K562 (cell line): ENCODE data around the gene FAM53A. TPM values are rescaled to one million over a fixed set of nuclear protein-coding genes. Genes with fewer than 3 reads are reported as not detected.

Source experiments
- ATAC-seq: fragments of 200-7000 bp; cut with Tn5 transposase; 3 replicates; pipeline ENCODE4 v1.9.1; 2020; ENCODE audit warnings: moderate library complexity
- BruUV-seq: library from RNA; stranded (reverse); fragments of 400-500 nt; replicated peaks from 2 replicates; lab custom pipeline; 2021; lab: Mats Ljungman, UMichigan
- CTCF ChIA-PET: fragments of 300-600 bp; formaldehyde crosslinking; extraction: SDS; loops from one replicate; lab custom pipeline; 2021; ENCODE audit warnings: low intra/inter-chr PET ratio; lab: Yijun Ruan, JAX
- POLR2A ChIA-PET: fragments of 300-600, 350-650 bp; sonication (Branson Sonifier 250); formaldehyde crosslinking; extraction: SDS; loops from one replicate; lab custom pipeline; 2021; ENCODE audit warnings: antibody characterized with exemption, inconsistent platforms; lab: Yijun Ruan, JAX
- DNase-seq, 4 experiments: peaks; one replicate each; pipeline versions ENCODE4 v3.0.0 to v3.0.0-alpha.2; 2011 to 2018; ENCODE audit warnings: low spot score in 3 of 4, mixed read lengths in 3 of 4; ENCODE audit errors: extremely low read depth in 1 of 4
- FAIRE-seq: peaks from 2 replicates; lab custom pipeline; 2011; peaks lifted over from hg19 to GRCh38; lab: Jason Lieb, UNC
- H2AFZ ChIP-seq: 2 replicates; pipeline ENCODE4 v1.6.0; 2011; ENCODE audit warnings: low read depth, low read length, control low read depth, inconsistent platforms
- H3K27ac ChIP-seq: fragments of 200-600 bp; 3 replicates; pipeline ENCODE4 v1.8.0; 2011; ENCODE audit warnings: low read depth, mild to moderate bottlenecking, control low read depth, inconsistent platforms, low read length, moderate library complexity, mixed read lengths; ENCODE audit errors: extremely low read depth
- H3K27me3 ChIP-seq, 2 experiments: fragments of 300-600 bp in 1 of 2; 2 replicates in 1 of 2; 3 replicates in 1 of 2; pipeline versions ENCODE4 v1.6.0 to v1.8.0; 2011; ENCODE audit warnings: inconsistent platforms in 2 of 2, low read length in 2 of 2, mild to moderate bottlenecking in 1 of 2, mixed read lengths in 1 of 2, moderate library complexity in 1 of 2; ENCODE audit not compliant: control insufficient read depth in 2 of 2, insufficient read depth in 2 of 2
- H3K36me3 ChIP-seq: fragments of 300-600 bp; 3 replicates; pipeline ENCODE4 v1.8.0; 2011; ENCODE audit warnings: mild to moderate bottlenecking, low read length, inconsistent platforms; ENCODE audit not compliant: control insufficient read depth, insufficient read depth
- H3K4me1 ChIP-seq, 2 experiments: fragments of 200-600 bp in 1 of 2; replicated peaks in 1 of 2; 2 replicates in 1 of 2; 3 replicates in 1 of 2; pipeline versions ENCODE4 v1.5.1 to v1.8.0; 2011; ENCODE audit warnings: inconsistent platforms in 2 of 2, low read length in 2 of 2, mild to moderate bottlenecking in 1 of 2, mixed read lengths in 1 of 2, moderate library complexity in 1 of 2; ENCODE audit not compliant: control insufficient read depth in 2 of 2, insufficient read depth in 2 of 2
- H3K4me2 ChIP-seq: 2 replicates; pipeline ENCODE4 v1.6.1; 2011; ENCODE audit warnings: low read length, control low read depth, inconsistent platforms, mixed read lengths; ENCODE audit not compliant: insufficient read depth
- H3K4me3 ChIP-seq: fragments of 200-600 bp; sonication (generic), shearing (Covaris generic); 2 replicates; pipeline ENCODE4 v1.5.1; 2016; ENCODE audit warnings: control low read depth, inconsistent platforms
- H3K79me2 ChIP-seq: fragments of 200-600 bp; 3 replicates; pipeline ENCODE4 v1.8.0; 2011; ENCODE audit warnings: low read length, inconsistent platforms; ENCODE audit not compliant: control insufficient read depth, insufficient read depth
- H3K9ac ChIP-seq, 2 experiments: 2 replicates each; pipeline versions ENCODE4 v1.6.0 to v1.6.1; 2011; ENCODE audit warnings: low read depth in 2 of 2, low read length in 2 of 2, control low read depth in 1 of 2, inconsistent platforms in 1 of 2, mild to moderate bottlenecking in 1 of 2, mixed read lengths in 1 of 2; ENCODE audit not compliant: insufficient read depth in 1 of 2
- H3K9me1 ChIP-seq: one replicate; pipeline ENCODE4 v1.6.0; 2011; ENCODE audit warnings: inconsistent platforms, mild to moderate bottlenecking, low read length, moderate library complexity; ENCODE audit not compliant: control insufficient read depth, insufficient read depth
- H3K9me3 ChIP-seq: replicated peaks from 2 replicates; pipeline ENCODE4 v1.5.1; 2011; ENCODE audit warnings: low read depth, low read length, inconsistent platforms; ENCODE audit not compliant: control insufficient read depth, insufficient read depth
- H4K20me1 ChIP-seq: replicated peaks from 2 replicates; pipeline ENCODE4 v1.6.1; 2011; ENCODE audit warnings: low read length, inconsistent platforms, mixed read lengths; ENCODE audit not compliant: control insufficient read depth, insufficient read depth
- BDP1 ChIP-seq: IDR thresholded peaks from 3 replicates; pipeline ENCODE4 v1.6.1; 2011; ENCODE audit not compliant: insufficient read length, insufficient read depth
- ELF1 ChIP-seq: fragments of 200-800 bp; sonication (Bioruptor generic); IDR thresholded peaks from 2 replicates; pipeline ENCODE4 v1.6.1; 2016; ENCODE audit warnings: missing genetic modification characterization, missing compliant biosample characterization
- HNRNPH1 ChIP-seq: fragments of 200-400 bp; formaldehyde crosslinking; optimal IDR thresholded peaks from 2 replicates; pipeline ENCODE3; 2017; ENCODE audit warnings: low read depth, mild to moderate bottlenecking, low read length, moderate library complexity
- MIER1 ChIP-seq: fragments of 450-650 bp; IDR thresholded peaks from 2 replicates; pipeline ENCODE4 v1.6.1; 2016; ENCODE audit warnings: antibody characterized with exemption, mild to moderate bottlenecking, low read depth
- NCOA2 ChIP-seq, 2 experiments: fragments of 450-650 bp; IDR thresholded peaks; 2 replicates each; pipeline ENCODE4 v1.6.1; 2018; ENCODE audit warnings: mild to moderate bottlenecking in 2 of 2, moderate library complexity in 1 of 2; ENCODE audit not compliant: partially characterized antibody in 2 of 2
- POLR2G ChIP-seq: fragments of 200-400 bp; formaldehyde crosslinking; IDR thresholded peaks from 2 replicates; pipeline ENCODE4 v1.6.1; 2017; ENCODE audit warnings: low read depth, mild to moderate bottlenecking, antibody characterized with exemption, low read length, moderate library complexity
- SMAD2 ChIP-seq: fragments of 150-350 bp; IDR thresholded peaks from 2 replicates; pipeline ENCODE4 v1.6.1; 2014; ENCODE audit warnings: low read depth, mild to moderate bottlenecking, low read length
- SMAD3 ChIP-seq: fragments of 450-650 bp; formaldehyde crosslinking; conservative IDR thresholded peaks from 2 replicates; pipeline ENCODE4 v1.4.0; 2020; ENCODE audit warnings: mild to moderate bottlenecking
- TAF7 ChIP-seq: fragments of 450-650 bp; IDR thresholded peaks from 2 replicates; pipeline ENCODE4 v1.6.1; 2016; ENCODE audit warnings: missing genetic modification characterization, missing compliant biosample characterization
- TARDBP ChIP-seq: fragments of 450-650 bp; IDR thresholded peaks from 2 replicates; pipeline ENCODE4 v1.6.1; 2016
- ZBTB8A ChIP-seq: fragments of 450-650 bp; IDR thresholded peaks from 2 replicates; pipeline ENCODE4 v1.6.1; 2018; ENCODE audit warnings: mild to moderate bottlenecking, moderate library complexity; ENCODE audit not compliant: partially characterized antibody
- ZC3H4 ChIP-seq: sonication (generic); formaldehyde crosslinking; IDR thresholded peaks from 2 replicates; pipeline ENCODE4 v1.9.0; 2021; ENCODE audit warnings: missing genetic modification reagents, borderline replicate concordance
- WGBS: fragments of 100-300 bp; shearing (Covaris generic); methylation state at CpG from one replicate; pipeline ENCODE4 v1.1.6; 2016; ENCODE audit warnings: low coverage, mixed read lengths; ENCODE audit not compliant: insufficient coverage; ENCODE audit errors: missing lambda C conversion rate; 5-methylcytosine and 5-hydroxymethylcytosine counted together
- in situ Hi-C: fragments of 300-500 bp; cut with MboI; formaldehyde crosslinking; loops from 4 replicates; pipeline ENCODE4 v1.15.0; 2018; ENCODE audit warnings: inconsistent platforms, mixed read lengths
- intact Hi-C: fragments of 100-400 bp; cut with micrococcal nuclease; formaldehyde crosslinking; loops from 2 replicates; pipeline ENCODE4 v1.14.2; 2022
- polyA plus RNA-seq, 8 experiments: library from polyadenylated mRNA; depleted of rRNA in 4 of 8; stranded (reverse) in 5 of 8; unstranded in 3 of 8; fragments of >200 nt; fragmentation: Nextera tagmentation in 2 of 8; fragmentation: Illumina TruSeq in 1 of 8; extraction: Ambion mirVana in 2 of 8; extraction: Trizol in 1 of 8; gene quantifications; 2 replicates each; pipeline versions ENCODE4 v1.2.1 to v1.2.3, GENCODE V29; 2011 to 2014; ENCODE audit warnings: inconsistent platforms in 1 of 8, missing spikeins in 1 of 8
- total RNA-seq, 7 experiments: library from RNA; depleted of rRNA in 6 of 7; stranded (reverse); fragments of >200 nt in 6 of 7; fragmentation: Illumina TruSeq in 2 of 7; extraction: Trizol in 2 of 7; gene quantifications; 2 replicates each; pipeline versions ENCODE4 v1.2.1 to v1.2.3, GENCODE V29; 2011 to 2021; ENCODE audit warnings: low replicate concordance in 1 of 7
- TF ChIP-seq, protein P1 (sequence below): sonication (generic); formaldehyde crosslinking; IDR thresholded peaks from 2 replicates; pipeline ENCODE4 v1.8.1; 2023; ENCODE audit warnings: mild to moderate bottlenecking, missing genetic modification reagents

FAM53A gene
- total and polyA plus RNA-seq, 9 of the 15 experiments (the other 6 are each of a cell fraction or from before 2014, with no cell fraction given): 0.53 to 2.7 (median 1.4) TPM; not detected in 2

GRCh38 chr4:1616557-1616930, 67.6 kb downstream of the FAM53A start:
- Histone ChIP-seq H3K27ac (no peak overlapping the region), H2AFZ (no peak overlapping the region), H3K27me3 (peaks cover 52 to 87% of the 10 kb centered on the region in 2 experiments), H3K79me2 (no peaks in the 10 kb centered on the region), H3K4me2 (no peak overlapping the region), H3K4me1 (peaks cover 0 to 37% of the 10 kb centered on the region in 2 experiments; a peak in 2 of 5 replicates), H4K20me1 (0 out of 2 replicates have a peak, but pooled peaks cover 6% of the 10 kb centered on the region), H3K9ac (no peak overlapping the region), H3K36me3 (no peaks in the 10 kb centered on the region), H3K4me3 (no peak overlapping the region), H3K9me1 (no peaks in the 10 kb centered on the region), H3K9me3 (no peaks in the 10 kb centered on the region)
- DNase-seq (no peak), ATAC-seq (no peak), FAIRE-seq (peak; percentile 26)
- CTCF ChIA-PET: no interaction called here
- in situ Hi-C loops (no loop called here), intact Hi-C loops (no loop called here)
- TF ChIP-seq TARDBP: no peak
- no peak for TF ChIP-seq SMAD3 (CRISPR knock-in tag)
- TF ChIP-seq POLR2G: no peak
- TF ChIP-seq ZC3H4: no peak
- TF ChIP-seq HNRNPH1: no peak
- no peak for TF ChIP-seq MIER1
- TF ChIP-seq, protein P1, sequence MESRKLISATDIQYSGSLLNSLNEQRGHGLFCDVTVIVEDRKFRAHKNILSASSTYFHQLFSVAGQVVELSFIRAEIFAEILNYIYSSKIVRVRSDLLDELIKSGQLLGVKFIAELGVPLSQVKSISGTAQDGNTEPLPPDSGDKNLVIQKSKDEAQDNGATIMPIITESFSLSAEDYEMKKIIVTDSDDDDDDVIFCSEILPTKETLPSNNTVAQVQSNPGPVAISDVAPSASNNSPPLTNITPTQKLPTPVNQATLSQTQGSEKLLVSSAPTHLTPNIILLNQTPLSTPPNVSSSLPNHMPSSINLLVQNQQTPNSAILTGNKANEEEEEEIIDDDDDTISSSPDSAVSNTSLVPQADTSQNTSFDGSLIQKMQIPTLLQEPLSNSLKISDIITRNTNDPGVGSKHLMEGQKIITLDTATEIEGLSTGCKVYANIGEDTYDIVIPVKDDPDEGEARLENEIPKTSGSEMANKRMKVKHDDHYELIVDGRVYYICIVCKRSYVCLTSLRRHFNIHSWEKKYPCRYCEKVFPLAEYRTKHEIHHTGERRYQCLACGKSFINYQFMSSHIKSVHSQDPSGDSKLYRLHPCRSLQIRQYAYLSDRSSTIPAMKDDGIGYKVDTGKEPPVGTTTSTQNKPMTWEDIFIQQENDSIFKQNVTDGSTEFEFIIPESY: no peak
- no peak for TF ChIP-seq BDP1
- TF ChIP-seq NCOA2 (IDR thresholded peaks at IDR 0.05; ENCODE audit: partially characterized antibody in 2 of 2): no peak
- TF ChIP-seq SMAD2: no peak
- no peak for TF ChIP-seq ELF1 (tag)
- no peak for TF ChIP-seq TAF7 (tag)
- no peak for TF ChIP-seq ZBTB8A
- POLR2A ChIA-PET: no interaction called here
- no TSS peak for BruUV-seq
- WGBS: 1% methylated on average over 6 of the region's 6 CpGs
